ENCODE measurements around the gene SLC6A5. TPM values are rescaled to one million over a fixed set of nuclear protein-coding genes. Genes with fewer than 3 reads are reported as not detected.

The SLC6A5 gene
- total RNA-seq, 4 donors from 2014 or later, result not detected

- H3K27me3 ChIP-seq, result peaks cover 0 to 83% (median 4%) of the 10 kb centered on the region in 4 donors
- peaks cover 3 to 8% (median 7%) of the 10 kb centered on the region in 4 donors for H3K4me1 ChIP-seq
- DNase-seq (ENCODE audit: extremely low spot score), result no peak
- WGBS, result 46% methylated on average over 3 of the region's 3 CpGs
- H3K4me3 ChIP-seq, result no peak overlapping the region
- no peaks in the 10 kb centered on the region for H3K9me3 ChIP-seq
- intact Hi-C loops (cut with DNase I), result no loop called here
- H3K27ac ChIP-seq (replicated peaks in 1 of 4), result no peak overlapping the region
- H3K36me3 ChIP-seq, result no peaks in the 10 kb centered on the region
- TF ChIP-seq, protein P1, sequence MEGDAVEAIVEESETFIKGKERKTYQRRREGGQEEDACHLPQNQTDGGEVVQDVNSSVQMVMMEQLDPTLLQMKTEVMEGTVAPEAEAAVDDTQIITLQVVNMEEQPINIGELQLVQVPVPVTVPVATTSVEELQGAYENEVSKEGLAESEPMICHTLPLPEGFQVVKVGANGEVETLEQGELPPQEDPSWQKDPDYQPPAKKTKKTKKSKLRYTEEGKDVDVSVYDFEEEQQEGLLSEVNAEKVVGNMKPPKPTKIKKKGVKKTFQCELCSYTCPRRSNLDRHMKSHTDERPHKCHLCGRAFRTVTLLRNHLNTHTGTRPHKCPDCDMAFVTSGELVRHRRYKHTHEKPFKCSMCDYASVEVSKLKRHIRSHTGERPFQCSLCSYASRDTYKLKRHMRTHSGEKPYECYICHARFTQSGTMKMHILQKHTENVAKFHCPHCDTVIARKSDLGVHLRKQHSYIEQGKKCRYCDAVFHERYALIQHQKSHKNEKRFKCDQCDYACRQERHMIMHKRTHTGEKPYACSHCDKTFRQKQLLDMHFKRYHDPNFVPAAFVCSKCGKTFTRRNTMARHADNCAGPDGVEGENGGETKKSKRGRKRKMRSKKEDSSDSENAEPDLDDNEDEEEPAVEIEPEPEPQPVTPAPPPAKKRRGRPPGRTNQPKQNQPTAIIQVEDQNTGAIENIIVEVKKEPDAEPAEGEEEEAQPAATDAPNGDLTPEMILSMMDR (IDR thresholded peaks at IDR 0.05), result no peak
- TF ChIP-seq POLR2AphosphoS5 (IDR thresholded peaks at IDR 0.05) (no peak), EP300 (IDR thresholded peaks at IDR 0.05) (no peak), POLR2A (IDR thresholded peaks at IDR 0.05; ENCODE audit: low read depth) (no peak)
These were observed 13.0 kb downstream of the SLC6A5 start for GRCh38 chr11:20612416-20612815.

DNA sequence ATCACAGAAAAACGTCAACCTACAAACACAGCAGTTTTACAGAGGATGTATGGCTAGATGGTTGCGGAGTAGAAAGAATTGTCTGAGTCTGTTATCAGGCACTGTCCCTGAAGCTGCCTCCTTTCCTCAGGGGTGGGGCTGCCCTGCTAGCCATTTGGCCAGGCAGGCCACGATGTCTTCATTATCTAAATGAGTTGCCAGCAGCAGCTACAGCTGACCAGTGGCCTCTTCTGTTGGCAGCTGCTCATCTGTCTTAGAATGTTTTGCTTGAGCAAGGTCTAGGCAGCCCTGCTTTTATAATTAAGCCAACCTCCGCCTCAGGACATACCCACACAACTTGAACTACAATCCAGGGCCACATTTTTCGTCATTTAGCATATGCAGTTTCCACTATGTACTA, 17.5 kb downstream of the SLC6A5 start:
- H3K9me3 ChIP-seq, result no peaks in the 10 kb centered on the region
- H3K36me3 ChIP-seq, result no peaks in the 10 kb centered on the region
- DNase-seq (ENCODE audit: extremely low spot score), result no peak
- intact Hi-C loops (cut with DNase I), result no loop called here
- WGBS, result 51% methylated on average over 4 of the region's 5 CpGs
- TF ChIP-seq POLR2A (IDR thresholded peaks at IDR 0.05; ENCODE audit: low read depth), result no peak
- TF ChIP-seq EP300 (IDR thresholded peaks at IDR 0.05), result no peak
- TF ChIP-seq, protein P1 (IDR thresholded peaks at IDR 0.05), result no peak
- TF ChIP-seq POLR2AphosphoS5 (IDR thresholded peaks at IDR 0.05), result no peak
- H3K4me3 ChIP-seq, result no peak overlapping the region
- H3K4me1 ChIP-seq, result no peaks in the 10 kb centered on the region
- H3K27ac ChIP-seq (replicated peaks in 1 of 4), result no peak overlapping the region
- H3K27me3 ChIP-seq, result peaks cover 0 to 44% (median 0%) of the 10 kb centered on the region in 4 donors

DNA sequence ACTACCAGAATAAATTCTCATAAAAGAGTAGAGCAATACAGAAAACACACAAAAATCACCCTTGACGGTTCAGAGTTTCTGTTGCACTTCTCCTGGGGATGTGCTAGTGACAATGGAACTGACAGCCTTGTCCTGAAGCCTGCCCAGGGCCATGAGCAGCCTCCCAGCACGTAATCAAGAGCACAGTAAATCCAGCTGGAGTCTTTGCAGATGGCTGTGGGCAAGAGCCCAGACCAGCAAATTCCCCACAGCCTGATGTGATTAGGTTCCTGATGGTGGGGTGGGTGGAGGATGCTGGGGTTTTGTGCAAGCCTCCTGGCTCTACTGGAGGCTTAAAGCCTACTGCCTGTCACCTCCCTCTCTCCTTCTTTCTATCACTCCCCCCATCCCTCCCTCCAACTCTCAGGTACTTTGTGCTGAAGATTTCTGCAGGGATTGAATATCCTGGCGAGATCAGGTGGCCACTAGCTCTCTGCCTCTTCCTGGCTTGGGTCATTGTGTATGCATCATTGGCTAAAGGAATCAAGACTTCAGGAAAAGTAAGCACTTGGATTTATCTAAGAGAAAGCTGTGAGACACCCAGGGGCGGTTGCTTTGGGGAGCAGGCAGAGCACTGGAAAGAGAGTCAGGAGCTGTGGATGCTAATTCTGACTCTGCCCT, 18.1 kb downstream of the SLC6A5 start:
- Histone ChIP-seq H3K36me3 (no peaks in the 10 kb centered on the region), H3K27ac (replicated peaks in 1 of 4) (no peak overlapping the region), H3K9me3 (no peaks in the 10 kb centered on the region), H3K4me3 (no peak overlapping the region), H3K27me3 (peaks cover 0 to 39% (median 0%) of the 10 kb centered on the region in 4 donors), H3K4me1 (no peaks in the 10 kb centered on the region)
- intact Hi-C loops (cut with DNase I), result no loop called here
- DNase-seq (ENCODE audit: extremely low spot score), result no peak
- no peak for TF ChIP-seq POLR2A (IDR thresholded peaks at IDR 0.05; ENCODE audit: low read depth)
- no peak for TF ChIP-seq POLR2AphosphoS5 (IDR thresholded peaks at IDR 0.05)
- TF ChIP-seq EP300 (IDR thresholded peaks at IDR 0.05), result no peak
- 52% methylated on average over 4 of the region's 4 CpGs for WGBS

DNA sequence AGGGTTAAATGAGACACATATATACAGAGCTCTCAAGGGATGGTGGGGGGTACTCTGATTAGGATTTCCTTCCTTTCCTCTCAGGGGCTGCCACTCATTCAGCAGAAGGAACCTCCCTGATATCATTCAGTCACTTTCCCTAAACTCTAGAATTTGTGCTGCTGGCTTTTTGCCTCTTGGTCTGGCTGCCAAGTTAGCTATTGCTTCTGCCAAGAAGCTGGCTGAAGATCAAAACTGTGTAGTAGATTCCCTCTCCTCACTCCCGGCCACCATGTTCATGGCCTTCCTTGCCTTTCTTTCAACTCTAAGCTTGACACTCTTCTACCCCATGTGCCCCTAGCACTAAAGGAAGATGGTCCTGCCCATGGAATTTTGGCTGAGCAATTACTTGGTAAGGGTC, 18.7 kb downstream of the SLC6A5 start:
- WGBS, result 42% methylated on average over 1 of the region's 1 CpG
- TF ChIP-seq, protein P1 (IDR thresholded peaks at IDR 0.05), result no peak
- TF ChIP-seq POLR2A (IDR thresholded peaks at IDR 0.05; ENCODE audit: low read depth) (no peak), POLR2AphosphoS5 (IDR thresholded peaks at IDR 0.05) (no peak), EP300 (IDR thresholded peaks at IDR 0.05) (no peak)
- H3K27ac ChIP-seq (replicated peaks in 1 of 4), result no peak overlapping the region
- no peaks in the 10 kb centered on the region for H3K36me3 ChIP-seq
- no peak for DNase-seq (ENCODE audit: extremely low spot score)
- H3K27me3 ChIP-seq, result peaks cover 0 to 33% (median 0%) of the 10 kb centered on the region in 4 donors
- H3K4me3 ChIP-seq, result no peak overlapping the region
- intact Hi-C loops (cut with DNase I), result no loop called here
- H3K4me1 ChIP-seq, result no peaks in the 10 kb centered on the region
- no peaks in the 10 kb centered on the region for H3K9me3 ChIP-seq

GRCh38 chr11:20620988-20621387, 21.6 kb downstream of the SLC6A5 start:
- Histone ChIP-seq H3K4me3 (no peak overlapping the region), H3K27me3 (peaks cover 0 to 18% (median 0%) of the 10 kb centered on the region in 4 donors), H3K36me3 (no peaks in the 10 kb centered on the region), H3K27ac (replicated peaks in 1 of 4) (no peak overlapping the region), H3K9me3 (no peaks in the 10 kb centered on the region), H3K4me1 (no peaks in the 10 kb centered on the region)
- intact Hi-C loops (cut with DNase I), result no loop called here
- 72% methylated on average over 2 of the region's 2 CpGs for WGBS
- DNase-seq (ENCODE audit: extremely low spot score), result no peak
- TF ChIP-seq POLR2AphosphoS5 (IDR thresholded peaks at IDR 0.05) (no peak), EP300 (IDR thresholded peaks at IDR 0.05) (no peak), POLR2A (IDR thresholded peaks at IDR 0.05; ENCODE audit: low read depth) (no peak)
- TF ChIP-seq, protein P1 (IDR thresholded peaks at IDR 0.05), result no peak
